Superior temporal gyrus (tissue), 1 donor: ENCODE results near the gene LYRM9.
"Not testable (repeated sequence)": the region's sequence is repeated elsewhere in the genome, so short reads cannot be mapped to it uniquely, and the experiment has no call there.

Experiments used
- DNase-seq: peaks from one replicate; pipeline ENCODE4 v3.0.0-alpha.2; 2016; ENCODE audit errors: extremely low spot score

The LYRM9 gene

GRCh38 chr17:27839571-27840405 lies 53.4 kb downstream of the LYRM9 start:
- DNase-seq: not testable (repeated sequence)

DNA sequence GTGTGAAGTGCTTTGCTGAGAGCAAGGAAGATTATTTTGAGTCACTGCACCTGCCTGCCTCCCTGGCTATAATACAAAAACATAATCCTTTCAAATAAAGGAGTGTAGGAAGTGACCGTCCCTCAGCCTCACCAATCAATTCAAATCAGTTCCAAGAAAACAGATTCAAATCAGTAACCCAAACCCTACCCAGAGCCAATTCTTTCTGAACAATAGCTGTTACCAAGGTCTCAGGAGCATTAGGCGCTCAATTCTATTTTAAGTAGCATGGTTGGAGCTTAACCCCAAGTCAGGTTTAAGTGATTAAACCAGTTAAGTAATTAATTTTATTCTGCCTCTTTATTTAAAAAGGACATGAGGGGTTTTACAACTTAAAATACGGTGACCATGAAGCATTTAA lies 54.6 kb downstream of the LYRM9 start:
- not testable (repeated sequence) for DNase-seq

GRCh38 chr17:27837769-27838168 lies 55.4 kb downstream of the LYRM9 start:
- DNase-seq: not testable (repeated sequence)

DNA sequence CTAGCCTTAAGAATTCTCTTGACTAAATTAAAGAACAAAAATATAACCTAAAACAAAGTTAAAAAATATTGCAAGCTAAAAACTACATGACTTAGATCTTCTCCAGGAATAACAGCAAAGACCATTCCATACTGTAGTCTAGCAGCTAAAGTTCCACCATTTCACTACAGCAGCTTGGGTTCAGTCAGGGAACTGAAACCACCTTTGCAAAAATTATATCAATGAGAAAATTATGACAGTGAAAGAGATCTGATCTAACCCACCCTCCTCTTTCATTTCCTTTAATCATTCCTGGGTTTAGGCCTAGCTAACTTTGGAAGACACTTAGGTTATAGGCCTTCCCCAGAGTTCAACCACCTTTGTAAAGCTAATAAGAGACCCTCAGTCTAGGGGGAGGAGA lies 56.5 kb downstream of the LYRM9 start:
- DNase-seq: no peak

DNA sequence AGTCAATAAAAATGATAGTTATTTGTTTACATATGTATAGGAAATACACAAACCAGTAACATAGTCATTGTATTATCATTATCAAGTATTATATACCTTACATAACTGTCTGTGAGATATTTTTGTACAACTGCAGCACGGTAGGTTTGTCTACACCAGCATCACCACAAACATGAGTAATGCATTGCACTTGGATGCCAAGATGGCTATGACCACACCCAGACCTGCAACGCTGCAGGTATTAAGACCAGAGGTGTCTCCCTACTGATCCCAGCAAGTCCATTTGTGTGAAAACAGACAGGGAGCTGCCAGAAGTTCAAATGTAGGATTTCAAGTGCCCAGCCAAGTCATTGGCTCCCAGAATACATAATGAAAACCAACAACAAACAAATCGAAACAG lies 58.6 kb downstream of the LYRM9 start:
- DNase-seq: no peak

DNA sequence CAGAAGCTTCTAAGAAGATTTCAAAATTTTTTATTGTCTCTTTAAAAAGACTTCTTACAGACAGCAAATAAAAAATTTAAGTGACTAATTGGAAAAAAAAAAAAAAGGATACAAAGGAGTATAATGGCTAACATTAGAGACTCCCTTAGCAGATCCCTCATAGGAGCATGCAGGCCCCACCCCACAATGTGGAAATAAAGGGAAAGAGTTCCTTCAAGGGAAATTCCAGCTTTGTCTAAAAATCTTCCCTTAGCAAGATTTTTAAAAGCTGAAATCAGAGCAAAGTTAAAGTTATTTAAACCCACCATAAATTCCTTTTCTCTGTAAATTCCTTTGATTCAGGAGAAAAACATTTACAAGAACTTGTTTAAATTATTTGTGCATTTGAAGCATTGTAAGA lies 60.3 kb downstream of the LYRM9 start:
- DNase-seq: no peak

GRCh38 chr17:27829888-27830287 lies 63.3 kb downstream of the LYRM9 start:
- DNase-seq: not testable (repeated sequence)

DNA sequence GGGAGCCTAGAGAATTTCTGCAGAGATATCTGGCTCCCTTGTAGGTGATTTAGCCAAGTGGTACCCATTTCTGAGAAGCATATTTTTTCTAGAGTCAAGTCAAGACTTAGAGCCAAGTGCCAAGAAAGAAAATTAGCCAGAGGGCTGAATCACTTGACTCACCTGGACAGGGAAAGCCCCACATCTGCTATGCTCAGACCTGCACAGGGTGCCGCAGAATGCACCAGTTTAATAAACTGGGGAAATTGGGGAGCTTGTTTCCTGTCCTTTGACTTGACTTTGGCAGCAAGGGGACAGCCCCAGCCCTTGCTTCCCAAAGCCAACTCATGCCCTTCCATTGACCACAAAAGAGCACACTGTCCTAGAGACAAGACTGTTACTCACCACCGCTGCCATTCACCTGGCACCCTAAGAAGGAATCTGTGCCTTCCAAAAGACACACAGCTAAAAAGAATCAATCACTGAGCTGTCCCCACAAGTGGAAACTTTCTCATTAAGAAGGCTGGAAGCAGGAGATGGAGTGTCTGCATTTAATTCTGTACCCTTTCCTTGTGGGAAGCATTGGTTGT lies 63.9 kb downstream of the LYRM9 start:
- DNase-seq: not testable (repeated sequence)
